ENCODE data around the gene EYA2.

EYA2 gene

DNA sequence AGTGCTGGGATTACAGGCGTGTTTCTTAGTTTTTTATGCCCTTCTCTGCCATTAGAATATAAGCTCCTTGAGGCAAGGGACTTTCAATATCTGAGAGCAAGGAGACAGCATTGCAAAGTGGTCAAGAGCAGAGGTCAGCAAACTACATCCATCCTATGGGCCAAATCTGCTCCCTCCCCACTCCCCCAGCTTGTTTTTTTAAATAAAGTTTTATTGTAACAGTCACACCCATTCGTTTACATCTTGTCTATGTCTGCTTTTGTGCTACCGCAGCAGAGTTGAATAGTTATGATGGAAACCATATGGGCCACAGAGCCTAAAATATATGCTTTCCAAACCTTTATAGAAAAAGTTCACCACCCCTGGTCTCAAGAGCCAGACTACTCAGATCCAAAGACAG lies 227.9 kb downstream of the EYA2 start:
- DNase-seq, result no peak

DNA sequence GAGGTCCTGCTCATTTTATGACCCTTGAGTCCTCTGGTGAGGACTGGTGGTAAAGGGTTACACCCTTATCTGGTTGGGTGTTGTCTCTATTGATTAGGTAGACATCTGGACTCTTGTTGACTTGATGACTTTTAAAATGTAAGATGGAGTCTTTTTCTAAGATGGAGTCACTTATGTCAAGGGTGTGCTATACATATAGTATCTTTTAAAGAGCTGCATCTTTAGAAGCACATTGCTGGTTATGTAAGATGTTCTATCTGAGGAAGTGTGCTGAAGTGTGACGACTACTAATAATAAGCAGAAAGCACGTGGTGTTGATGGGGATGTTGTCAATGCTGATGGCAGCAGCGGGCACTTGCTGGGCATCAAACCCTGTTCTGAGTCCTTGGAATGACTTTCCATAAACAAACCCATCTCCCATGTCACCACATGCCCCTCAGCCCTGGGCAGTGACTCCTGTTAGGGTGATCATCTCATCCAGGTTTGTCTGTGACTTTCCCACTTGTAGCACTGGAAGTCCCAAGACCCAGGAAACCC lies 229.6 kb downstream of the EYA2 start:
- DNase-seq, result peak; percentile 50

DNA sequence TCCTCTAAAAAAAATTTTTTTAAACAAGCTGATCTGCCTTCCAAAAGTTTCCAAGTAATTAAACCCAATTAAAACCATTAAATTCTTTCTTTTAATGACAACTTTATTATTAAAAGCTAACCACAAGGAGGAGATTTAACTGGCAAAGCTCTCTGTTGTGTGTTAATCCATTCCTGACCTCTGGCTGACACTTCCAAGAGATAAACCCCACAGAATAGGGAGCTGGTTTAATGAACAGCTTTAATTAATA lies 230.8 kb downstream of the EYA2 start:
- no peak for DNase-seq

DNA sequence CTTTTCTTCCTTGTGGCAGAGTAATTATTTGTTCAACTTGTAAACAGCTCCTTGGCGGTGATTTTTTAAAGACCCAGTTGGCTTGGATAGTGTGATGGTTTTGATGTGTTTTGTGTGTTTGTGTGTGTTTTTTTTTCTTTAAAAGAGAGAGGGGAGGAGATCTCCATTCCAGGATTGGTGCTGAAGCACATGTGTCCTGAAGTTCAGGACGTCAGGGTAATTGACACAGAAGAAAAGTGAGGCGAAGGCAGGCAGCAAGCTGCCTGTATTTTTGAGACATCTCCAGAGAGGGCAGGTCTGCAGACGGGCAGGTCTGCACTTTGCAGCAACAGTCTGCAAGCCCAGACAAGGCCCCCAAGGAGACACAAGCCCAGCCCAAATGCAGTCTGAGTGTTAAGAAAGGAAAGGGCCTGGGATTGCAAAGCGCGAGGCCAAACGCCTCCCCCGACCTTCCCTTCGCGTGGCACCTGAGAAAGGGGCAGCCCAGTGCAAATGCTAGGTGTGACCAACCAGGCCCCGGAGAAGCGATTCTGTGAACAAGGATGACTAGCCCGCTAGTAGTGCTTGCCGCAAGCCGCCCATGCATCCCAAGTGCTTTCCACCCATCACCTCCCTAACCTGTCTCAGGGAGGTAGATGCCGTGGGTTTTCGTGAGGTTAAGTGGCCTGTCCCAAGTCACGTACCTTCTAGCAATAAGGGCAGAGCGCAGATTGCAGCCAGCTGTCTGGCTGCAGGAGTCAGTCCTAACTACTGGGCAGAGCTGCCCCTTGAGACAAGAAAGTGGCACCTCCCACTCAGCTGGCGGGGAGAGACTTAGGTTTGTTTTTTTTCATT lies 231.3 kb downstream of the EYA2 start:
- DNase-seq, result no peak

DNA sequence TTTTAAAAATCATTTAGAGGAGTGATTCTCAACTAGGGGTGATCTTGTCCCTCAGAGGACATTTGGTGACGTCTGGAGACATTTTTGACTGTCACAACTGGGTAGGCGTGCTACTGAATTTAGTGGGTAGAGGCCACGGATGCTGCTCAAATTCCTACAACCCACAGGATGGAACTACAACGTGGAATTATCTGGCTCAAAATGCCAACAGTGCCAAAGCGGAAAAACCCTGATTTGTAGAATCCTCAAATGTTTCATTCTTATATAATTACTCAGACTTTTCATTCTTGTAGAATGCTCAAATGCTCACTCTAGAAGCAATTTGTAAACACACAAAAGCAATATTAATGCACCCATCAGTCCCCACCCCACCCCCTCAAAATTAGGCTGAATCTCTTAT lies 232.1 kb downstream of the EYA2 start:
- DNase-seq, result no peak

DNA sequence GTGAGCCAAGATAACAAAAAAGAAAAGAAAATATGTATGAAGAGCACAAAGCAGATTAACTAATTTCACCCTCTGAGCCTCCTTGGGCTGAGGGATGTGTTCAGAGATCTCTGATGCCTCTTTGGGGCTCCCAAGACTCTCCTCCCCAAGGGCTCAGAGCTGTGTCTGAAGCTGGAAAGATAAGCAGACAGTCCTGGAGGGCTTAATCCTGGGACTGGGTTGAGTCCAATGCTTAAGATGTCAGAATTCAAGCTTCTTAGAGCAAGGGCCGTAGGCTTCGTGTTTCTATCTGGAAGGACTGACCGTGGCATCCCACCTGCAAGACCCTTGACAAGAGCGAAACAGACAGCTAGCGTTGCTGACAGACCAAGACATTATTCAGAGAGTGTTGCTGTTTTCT lies 232.9 kb downstream of the EYA2 start:
- no peak for DNase-seq

DNA sequence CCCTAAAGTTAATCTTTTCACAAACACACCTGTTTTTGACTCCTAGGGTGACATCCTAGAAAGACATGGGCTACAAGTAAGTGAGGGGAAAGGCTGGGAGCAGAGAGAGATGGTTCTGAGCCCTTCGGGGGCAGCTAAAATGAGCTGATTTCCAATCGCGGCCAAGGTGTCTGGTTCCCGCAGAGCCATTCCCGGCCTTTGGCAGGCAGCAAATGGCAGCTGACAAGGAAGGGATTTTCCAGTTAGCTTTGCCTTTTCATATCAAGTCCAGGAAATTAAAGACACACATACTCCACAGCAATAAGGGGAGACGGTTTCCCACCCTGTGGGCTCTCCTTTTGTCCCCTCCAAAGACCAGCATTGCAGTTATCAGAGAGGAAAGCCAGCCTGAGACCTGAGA lies 233.4 kb downstream of the EYA2 start:
- no peak for DNase-seq

DNA sequence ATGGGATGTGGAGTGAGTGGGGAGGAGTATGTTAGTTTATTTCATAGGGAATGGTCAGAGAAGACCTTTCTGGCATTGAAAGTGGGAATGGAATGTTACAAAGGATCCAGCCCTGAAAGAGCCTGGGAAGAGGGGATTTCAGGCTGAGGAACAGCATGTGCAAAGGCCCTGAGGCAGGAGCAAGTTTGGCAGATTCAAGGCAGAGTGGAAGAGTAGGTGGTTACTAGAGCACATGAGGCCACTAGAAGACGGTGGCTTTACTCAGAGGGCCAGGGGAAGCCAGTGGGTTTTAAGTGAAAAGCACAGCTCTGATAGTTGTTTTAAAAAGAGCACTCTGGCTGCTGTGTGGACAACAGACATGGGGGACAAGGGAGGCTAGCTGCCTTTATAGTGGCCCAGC lies 234.7 kb downstream of the EYA2 start:
- DNase-seq, result no peak

DNA sequence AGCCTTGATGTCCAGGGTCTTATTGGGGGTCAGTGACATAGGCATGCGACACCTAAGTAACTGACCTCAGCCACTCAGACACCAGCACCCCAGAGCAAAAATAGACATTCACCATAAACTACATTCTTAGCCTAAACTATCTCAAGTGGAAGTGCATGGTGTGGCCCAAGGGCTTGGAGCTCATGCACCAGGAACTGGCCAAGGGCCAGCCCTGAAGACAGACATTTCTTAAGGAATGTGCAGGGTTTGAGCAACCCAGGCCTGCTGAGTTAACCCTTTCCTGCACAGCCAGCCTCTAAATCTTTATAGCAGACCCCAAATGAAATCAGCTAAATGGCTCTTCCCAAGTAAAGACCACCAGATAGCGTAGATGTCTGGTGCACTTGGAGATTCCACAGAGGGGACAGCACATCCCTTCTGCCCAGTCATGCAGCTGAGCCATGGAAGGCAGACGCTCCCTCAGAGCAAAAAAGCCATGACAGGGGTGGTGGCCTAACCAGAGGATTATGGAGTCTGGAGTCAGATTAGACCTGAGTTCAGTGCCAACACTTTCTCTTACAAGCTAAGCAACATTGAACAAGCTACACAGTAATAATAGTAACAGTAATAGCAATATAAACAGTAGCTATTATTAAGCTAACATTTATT lies 239.3 kb downstream of the EYA2 start:
- no peak for DNase-seq

DNA sequence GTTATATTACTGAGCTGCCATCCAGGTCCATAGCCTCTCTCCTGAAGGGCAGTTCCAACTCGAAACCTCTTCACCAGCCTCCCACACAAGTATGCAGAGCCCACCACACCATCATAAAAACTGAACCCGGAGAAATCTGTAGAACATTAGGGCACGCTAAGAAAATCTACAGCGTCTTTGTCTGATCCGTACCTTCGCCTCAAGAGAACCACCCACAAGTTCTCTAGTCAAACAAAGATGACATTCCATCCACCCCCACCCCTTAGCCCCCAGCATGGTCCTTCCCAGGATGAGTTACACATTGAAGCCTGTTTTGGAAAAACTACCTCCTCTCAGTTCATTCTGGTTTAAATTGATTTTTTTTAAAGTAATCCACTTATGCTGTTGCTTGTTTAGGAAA lies 242.1 kb downstream of the EYA2 start:
- no peak for DNase-seq

DNA sequence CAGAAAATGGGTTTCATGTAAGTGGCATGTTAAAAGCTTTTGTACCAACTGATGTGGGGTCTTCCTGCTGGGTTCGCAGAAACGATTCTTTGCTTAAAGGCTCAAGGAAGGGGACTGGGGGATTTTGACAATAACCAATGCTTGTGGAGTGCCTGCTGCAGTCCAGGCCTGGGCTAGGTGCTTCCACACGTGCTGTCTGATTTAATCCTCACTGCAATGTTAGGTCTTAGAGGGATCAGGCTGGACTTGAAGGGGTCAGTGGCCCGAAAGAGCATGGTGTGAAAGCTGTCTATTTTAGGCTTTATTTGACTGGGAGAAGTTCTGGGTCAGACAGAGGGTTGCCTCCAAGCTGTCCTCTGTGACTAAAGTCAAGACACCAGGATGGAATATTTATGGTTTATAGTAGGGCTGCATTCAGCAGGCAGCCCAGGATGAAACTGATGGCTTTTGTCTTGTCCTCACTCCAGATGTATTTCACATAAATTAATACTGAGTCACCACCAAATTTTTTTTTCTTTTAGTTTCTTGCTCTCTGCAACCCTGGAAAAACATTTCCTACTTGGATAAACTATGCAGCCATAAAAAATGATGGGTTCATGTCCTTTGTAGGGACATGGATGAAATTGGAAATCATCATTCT lies 242.7 kb downstream of the EYA2 start:
- DNase-seq, result no peak

DNA sequence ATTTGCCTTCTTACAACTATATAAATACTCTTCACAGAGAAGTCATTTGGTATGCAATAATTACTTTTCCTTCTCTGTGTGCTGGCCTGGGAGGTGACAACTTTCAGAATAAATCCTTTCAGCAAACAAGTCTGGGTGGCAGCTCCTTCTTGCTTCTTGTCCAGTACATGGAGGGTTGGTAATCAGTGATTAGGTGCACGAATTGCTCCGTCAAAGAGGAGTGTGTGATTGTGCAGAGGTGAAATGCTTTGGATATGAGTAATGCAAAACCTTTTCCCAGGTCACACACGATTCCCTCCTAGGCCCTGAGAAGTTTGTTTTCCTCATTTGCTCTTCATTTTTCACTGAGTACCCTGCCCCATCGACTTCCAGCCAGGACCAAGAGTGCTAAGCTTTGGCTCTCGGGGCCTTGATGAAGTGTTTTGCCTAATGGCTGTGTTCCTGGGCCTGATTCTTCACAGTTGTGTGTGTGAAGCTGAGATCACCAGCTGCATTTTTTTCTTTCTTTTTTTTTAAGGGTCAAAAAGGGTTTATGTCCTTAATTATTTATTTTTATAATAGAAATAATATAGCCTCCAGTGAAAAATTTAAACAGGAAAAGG lies 245.4 kb downstream of the EYA2 start:
- no peak for DNase-seq

DNA sequence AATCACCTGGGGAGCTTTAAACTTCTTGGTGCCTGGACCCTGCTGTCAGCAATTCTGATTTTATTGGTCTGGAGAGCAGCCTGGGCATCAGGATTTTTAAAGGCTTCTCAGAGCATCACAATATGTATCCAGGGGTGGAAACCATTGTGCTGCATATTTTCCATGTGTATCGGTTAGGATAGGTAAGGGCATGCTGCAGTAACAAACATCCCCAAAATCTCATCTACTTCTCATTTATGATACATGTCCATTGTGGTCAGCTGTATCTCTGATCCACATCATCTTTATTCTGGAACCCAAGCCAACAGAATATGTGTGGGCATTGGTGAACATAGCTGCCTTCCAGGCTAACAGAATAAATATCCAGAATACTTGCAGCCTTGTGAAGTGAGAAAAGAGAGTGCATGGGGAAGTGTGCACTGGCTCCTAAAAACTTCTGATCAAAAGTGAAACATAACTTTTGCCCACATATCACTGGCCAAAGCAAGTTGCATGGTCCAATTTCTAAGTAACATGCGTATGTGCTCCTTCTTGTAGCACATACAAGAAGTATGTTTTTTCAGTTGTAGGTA lies 246.8 kb downstream of the EYA2 start:
- DNase-seq, result no peak

DNA sequence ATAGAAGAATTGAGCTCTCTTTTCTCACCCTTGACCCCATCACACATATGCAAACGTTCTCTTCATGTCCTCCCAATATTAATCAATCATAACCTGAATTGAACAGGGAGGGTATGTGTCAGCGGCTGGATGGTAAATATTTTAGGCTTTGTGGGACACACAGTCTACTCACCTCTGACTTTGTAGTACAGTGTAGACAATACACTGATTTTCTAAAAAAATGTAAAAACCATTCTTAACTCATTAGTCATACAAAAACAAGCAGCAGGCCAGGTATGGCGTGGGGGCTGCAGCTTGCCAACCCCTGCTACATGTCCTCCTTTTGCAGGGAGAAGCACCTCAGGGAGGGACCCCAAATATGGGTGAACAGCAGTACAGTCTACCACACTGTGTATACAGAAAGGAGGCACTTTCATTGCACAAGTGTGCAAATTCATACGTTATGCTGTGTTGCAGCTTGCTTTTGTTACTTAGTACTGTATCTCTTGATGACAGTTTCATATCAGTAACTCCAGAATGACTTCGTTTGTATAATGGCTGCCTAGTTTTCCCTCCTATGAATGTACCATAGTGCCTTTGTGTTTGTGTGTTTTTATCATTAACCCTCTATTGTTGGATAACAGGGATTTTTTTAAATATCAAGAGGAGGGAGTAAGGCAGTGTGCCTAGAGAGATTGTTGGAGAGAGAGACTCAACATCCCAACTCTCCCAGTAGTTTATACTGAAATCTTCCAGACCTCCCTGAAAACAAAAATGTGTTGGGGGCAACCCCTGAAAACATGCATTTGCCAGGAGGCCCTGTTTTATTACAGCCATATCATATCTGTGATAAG lies 247.5 kb downstream of the EYA2 start:
- no peak for DNase-seq

DNA sequence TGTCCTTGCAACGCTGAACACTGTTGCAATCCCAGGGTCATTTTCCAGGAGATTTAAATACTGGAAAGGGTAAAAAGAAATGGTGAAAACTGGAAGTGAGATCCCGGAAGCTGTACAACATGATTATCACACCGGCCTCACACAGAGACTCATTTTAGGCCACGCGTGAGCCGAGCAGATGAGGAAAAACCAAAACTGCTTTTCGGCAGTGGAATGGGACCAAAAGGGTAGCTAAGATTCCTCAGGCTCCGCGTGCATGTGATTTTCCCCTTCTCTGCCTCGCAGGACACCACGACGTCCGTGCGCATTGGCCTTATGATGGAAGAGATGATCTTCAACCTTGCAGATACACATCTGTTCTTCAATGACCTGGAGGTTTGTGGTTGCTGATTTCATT lies 248.1 kb downstream of the EYA2 start:
- DNase-seq, result no peak

DNA sequence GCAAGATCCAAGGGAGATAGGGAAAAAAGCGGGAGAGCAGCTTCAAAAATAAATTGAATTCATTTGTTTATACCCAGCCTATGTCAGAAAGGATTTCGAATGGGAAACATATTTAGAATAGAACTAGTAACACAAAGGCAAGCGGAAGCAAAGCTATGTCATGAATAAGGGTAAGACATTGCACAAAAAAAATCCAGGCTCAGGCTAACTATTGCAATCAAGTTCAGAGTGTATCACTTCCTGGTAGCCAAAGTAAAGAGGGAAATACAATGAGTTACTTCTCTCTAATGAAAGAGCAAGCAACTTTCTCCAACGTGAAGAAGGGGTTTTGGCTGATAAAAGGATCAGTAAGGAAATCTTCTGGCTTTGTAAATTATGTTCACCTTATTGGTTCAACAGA lies 249.0 kb downstream of the EYA2 start:
- no peak for DNase-seq

DNA sequence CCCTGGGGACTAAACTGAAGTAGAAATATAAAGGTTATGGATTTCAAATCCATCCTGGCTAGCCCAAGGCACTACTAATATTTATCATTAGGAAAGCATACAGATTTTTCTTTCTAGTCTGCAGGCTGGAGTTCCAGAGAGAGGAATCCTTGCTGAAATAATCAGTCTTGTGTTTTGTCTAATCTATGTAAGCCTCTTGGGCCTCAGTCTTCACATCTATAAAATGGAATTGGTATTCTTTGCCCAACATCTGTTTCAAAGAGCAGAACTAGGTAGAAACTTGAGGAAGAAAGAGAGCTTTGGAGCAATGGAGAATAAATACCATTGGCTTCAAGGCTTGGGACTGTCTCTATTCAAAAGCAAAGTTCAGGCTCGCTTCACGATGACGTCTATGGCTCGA lies 249.8 kb downstream of the EYA2 start:
- DNase-seq, result no peak

DNA sequence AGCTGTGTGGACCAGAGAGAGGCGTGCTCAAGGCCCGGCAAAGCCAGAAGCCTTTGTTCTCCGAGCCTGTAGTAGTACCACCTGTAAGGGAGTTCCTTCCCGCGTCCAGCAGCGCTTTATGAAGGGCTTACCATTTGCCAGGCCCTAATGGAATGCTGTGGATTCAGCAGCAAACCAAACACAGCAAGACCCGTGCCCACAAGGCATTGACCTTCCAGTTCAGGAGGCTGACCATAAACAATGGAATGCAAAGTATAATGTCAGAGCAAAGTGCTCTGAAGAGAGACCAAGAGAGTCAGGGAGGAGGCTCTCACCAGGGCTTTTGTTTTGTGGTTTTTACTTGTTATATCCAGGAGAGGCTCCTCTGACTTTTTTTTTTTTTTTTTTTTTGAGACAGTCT lies 252.0 kb downstream of the EYA2 start:
- no peak for DNase-seq

DNA sequence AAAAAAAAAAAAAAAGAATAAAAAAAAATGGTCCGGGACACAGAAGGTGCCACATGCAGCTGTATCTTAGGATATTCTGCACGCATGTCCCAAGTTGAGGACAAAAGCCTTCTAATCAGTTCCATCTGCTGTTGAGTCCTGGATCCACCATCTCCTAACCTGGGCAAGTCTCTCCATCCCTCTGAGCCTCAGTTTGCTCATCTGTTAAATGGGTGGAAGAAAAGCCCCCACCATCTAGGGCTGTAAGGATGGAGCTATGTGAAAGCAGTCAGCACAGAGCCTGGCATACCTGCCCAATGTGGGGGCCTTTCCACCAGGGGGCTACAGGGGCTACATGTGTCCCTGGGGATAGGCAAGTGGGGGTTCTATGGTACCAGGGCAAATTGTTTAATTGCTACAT lies 253.4 kb downstream of the EYA2 start:
- no peak for DNase-seq

DNA sequence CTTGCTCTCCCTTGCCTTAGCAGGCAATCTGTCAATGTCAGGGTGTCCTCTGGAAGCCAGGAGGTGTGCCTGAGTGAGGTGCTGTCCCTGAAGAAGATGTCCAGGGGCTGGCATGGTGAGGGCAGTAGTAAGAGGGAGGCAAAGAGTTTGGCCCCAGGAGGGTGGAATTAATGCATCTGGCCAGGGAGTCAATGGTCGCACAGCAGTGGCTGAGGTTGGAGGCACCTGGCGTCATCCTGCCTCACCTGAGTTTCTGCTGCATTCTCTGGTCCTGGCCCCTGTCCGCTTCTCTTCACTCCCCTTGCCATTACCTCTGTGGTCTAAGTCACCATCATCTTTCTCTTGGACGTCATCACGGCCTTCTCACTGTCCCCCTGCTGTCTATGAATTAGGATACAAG lies 255.3 kb downstream of the EYA2 start:
- DNase-seq, result no peak

DNA sequence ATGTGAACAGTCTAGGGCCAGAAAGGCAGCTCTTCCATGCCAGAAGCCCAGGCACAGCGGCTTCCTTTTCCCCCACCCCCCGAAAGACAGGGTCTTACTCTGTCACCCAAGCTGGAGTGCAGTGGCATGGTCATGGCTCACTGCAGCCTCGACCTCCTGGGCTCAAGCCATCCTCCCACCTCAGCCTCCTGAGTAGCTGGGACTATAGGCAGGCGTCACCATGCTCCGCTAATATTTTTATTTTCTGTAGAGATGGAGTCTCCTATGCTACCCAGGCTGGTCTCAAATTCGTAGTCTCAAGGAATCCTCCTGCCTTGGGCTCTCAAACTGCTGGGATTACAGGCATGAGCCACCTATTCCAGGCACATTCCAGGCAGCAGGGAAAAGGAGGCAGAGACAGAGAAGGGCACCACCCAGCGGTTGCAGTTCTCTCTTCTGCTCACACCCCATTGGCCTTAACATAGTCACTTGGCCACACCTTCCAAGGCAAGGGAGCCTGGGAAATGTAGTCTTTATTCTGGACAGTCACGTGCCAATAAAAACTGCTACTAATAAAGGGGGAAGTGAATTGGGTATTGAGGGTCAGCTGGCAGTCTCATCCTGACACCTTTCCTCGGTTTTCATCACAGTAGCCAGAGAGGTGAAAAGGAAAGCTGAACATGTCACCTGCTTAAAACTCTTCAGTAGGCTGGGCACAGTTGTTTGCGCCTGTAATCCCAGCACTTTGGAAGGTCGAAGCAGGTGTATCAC lies 255.9 kb downstream of the EYA2 start:
- DNase-seq, result peak; percentile 84

DNA sequence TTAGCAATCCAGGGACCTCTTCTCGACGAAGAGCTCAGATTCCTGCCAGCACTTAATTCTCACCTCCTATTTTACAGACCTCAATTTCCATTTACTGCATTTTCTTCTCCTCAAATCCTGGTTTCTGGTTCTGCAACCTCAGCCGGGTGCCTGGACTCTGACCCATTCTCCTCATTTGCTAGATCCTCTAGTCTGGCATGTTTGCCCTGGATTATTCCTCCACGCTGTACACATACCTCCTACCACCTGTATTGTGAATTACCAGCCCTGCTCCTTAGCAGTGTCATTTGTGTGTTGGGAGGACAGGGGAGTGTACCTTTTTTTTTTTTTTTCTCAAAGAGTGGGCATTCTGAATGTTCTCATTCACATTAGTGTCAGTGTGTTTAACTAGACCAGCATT lies 257.4 kb downstream of the EYA2 start:
- DNase-seq, result no peak
